HepG2 (cell line): ENCODE measurements around the gene GPR55. TPM values are rescaled to one million over a fixed set of nuclear protein-coding genes. Genes with fewer than 3 reads are reported as not detected.

Experiments
- ATAC-seq: fragments of 200-7000 bp; cut with Tn5 transposase; 3 replicates; pipeline ENCODE4 v1.9.1; 2020; ENCODE audit warnings: mild to moderate bottlenecking, moderate library complexity
- BruUV-seq: library from RNA; stranded (reverse); fragments of 400-500 nt; replicated peaks from 2 replicates; lab custom pipeline; 2021; lab: Mats Ljungman, UMichigan
- CTCF ChIA-PET: fragments of 300-600 bp; formaldehyde crosslinking; extraction: SDS; loops from one replicate; lab custom pipeline; 2021; ENCODE audit warnings: low total read pairs, inconsistent platforms, low intra/inter-chr PET ratio; lab: Yijun Ruan, JAX
- POLR2A ChIA-PET: fragments of 350-600 bp; sonication (Branson Sonifier 250); formaldehyde crosslinking; loops from one replicate; lab custom pipeline; 2020; ENCODE audit warnings: antibody characterized with exemption, inconsistent platforms; lab: Yijun Ruan, JAX
- DNase-seq: peaks from one replicate; pipeline ENCODE4 v3.0.0-alpha.2; 2015; ENCODE audit warnings: low spot score
- FAIRE-seq: peaks from 3 replicates; lab custom pipeline; 2011; peaks lifted over from hg19 to GRCh38; lab: Jason Lieb, UNC
- H2AFZ ChIP-seq: one replicate; pipeline ENCODE4 v1.6.1; 2011; ENCODE audit warnings: low read length, inconsistent platforms
- H3K27ac ChIP-seq: fragments of 300-600 bp; 3 replicates; pipeline ENCODE4 v1.8.0; 2011; ENCODE audit warnings: mixed run types, mild to moderate bottlenecking, mixed read lengths, low read length, inconsistent platforms; ENCODE audit not compliant: insufficient read depth; ENCODE audit errors: extremely low read length
- H3K27me3 ChIP-seq, 2 experiments: fragments of 200-600 bp in 1 of 2; 2 replicates in 1 of 2; 3 replicates in 1 of 2; pipeline versions ENCODE4 v1.6.0 to v1.8.0; 2011; ENCODE audit warnings: low read length in 2 of 2, mild to moderate bottlenecking in 2 of 2, moderate library complexity in 2 of 2, inconsistent platforms in 1 of 2; ENCODE audit not compliant: insufficient read depth in 2 of 2, control insufficient read depth in 1 of 2
- H3K36me3 ChIP-seq, 2 experiments: fragments of 200-600 bp in 1 of 2; replicated peaks in 1 of 2; 2 replicates in 1 of 2; 3 replicates in 1 of 2; pipeline versions ENCODE4 v1.5.1 to v1.8.0; 2011; ENCODE audit warnings: low read length in 2 of 2, inconsistent platforms in 1 of 2; ENCODE audit not compliant: insufficient read depth in 2 of 2, control insufficient read depth in 1 of 2
- H3K4me1 ChIP-seq: 2 replicates; pipeline ENCODE4 v1.5.1; 2012; ENCODE audit warnings: low read length, inconsistent platforms; ENCODE audit not compliant: insufficient read depth
- H3K4me2 ChIP-seq: 2 replicates; pipeline ENCODE4 v1.6.0; 2011; ENCODE audit warnings: low read depth, low read length, inconsistent platforms
- H3K4me3 ChIP-seq, 3 experiments: fragments of 200-600 bp in 1 of 3; sonication (generic), shearing (Covaris generic) in 1 of 3; replicated peaks in 1 of 3; 2 replicates each; pipeline ENCODE4 v1.5.1; 2011 to 2016; ENCODE audit warnings: low read length in 3 of 3, inconsistent platforms in 2 of 3, low read depth in 2 of 3, mild to moderate bottlenecking in 2 of 3, control low read depth in 1 of 3, mixed read lengths in 1 of 3; ENCODE audit not compliant: insufficient read depth in 1 of 3
- H3K79me2 ChIP-seq: one replicate; pipeline ENCODE4 v1.6.1; 2011; ENCODE audit warnings: low read length, inconsistent platforms; ENCODE audit not compliant: insufficient read depth
- H3K9ac ChIP-seq: 2 replicates; pipeline ENCODE4 v1.6.0; 2011; ENCODE audit warnings: mild to moderate bottlenecking, low read depth, low read length, inconsistent platforms; ENCODE audit not compliant: insufficient read depth
- H3K9me3 ChIP-seq: 2 replicates; pipeline ENCODE4 v1.5.1; 2012; ENCODE audit warnings: mild to moderate bottlenecking, low read length
- H4K20me1 ChIP-seq: 2 replicates; pipeline ENCODE4 v1.6.0; 2011; ENCODE audit warnings: inconsistent platforms, mild to moderate bottlenecking, low read length, moderate library complexity; ENCODE audit not compliant: insufficient read depth
- EZH2 ChIP-seq: conservative IDR thresholded peaks from 2 replicates; pipeline ENCODE4 v1.6.1; 2012; ENCODE audit warnings: mild to moderate bottlenecking, low read depth, low read length, moderate library complexity
- KDM2A ChIP-seq: sonication (generic); formaldehyde crosslinking; IDR thresholded peaks from 2 replicates; pipeline ENCODE4 v1.4.0; 2020; ENCODE audit warnings: low read depth, missing genetic modification reagents, borderline replicate concordance
- NFRKB ChIP-seq: fragments of 450-650 bp; IDR thresholded peaks from 2 replicates; pipeline ENCODE4 v1.6.1; 2017
- PHF5A ChIP-seq: IDR thresholded peaks from one replicate; pipeline ENCODE4 v1.6.1; 2018; ENCODE audit warnings: low read depth, missing genetic modification reagents; ENCODE audit not compliant: unreplicated experiment
- ZBTB8A ChIP-seq: sonication (generic); formaldehyde crosslinking; IDR thresholded peaks from 2 replicates; pipeline ENCODE4 v1.4.0; 2020; ENCODE audit warnings: mild to moderate bottlenecking, low read depth, missing genetic modification reagents, borderline replicate concordance
- ZIK1 ChIP-seq: sonication (generic); formaldehyde crosslinking; IDR thresholded peaks from 2 replicates; pipeline ENCODE4 v1.5.0; 2020; ENCODE audit warnings: mild to moderate bottlenecking, low read depth, missing genetic modification reagents, borderline replicate concordance
- ZNF772 ChIP-seq: sonication (generic); formaldehyde crosslinking; IDR thresholded peaks from 2 replicates; pipeline ENCODE4 v1.5.0; 2020; ENCODE audit warnings: mild to moderate bottlenecking, missing genetic modification reagents
- WGBS: methylation state at CpG from one replicate; pipeline ENCODE4 v1.1.6; 2017; ENCODE audit warnings: low lambda C conversion rate; 5-methylcytosine and 5-hydroxymethylcytosine counted together
- in situ Hi-C: cut with HindIII; loops from 2 replicates; pipeline ENCODE4 v1.10.0; 2017; ENCODE audit warnings: low pct_unique_long_range_greater_than_20kb; ENCODE audit not compliant: extremely low pct_ligation_motif_present
- intact Hi-C: fragments of 100-400 bp; cut with micrococcal nuclease; formaldehyde crosslinking; loops from one replicate; pipeline ENCODE4 v1.10.0; 2022; ENCODE audit not compliant: unreplicated experiment
- polyA plus RNA-seq, 8 experiments: library from polyadenylated mRNA; depleted of rRNA in 3 of 8; stranded (reverse) in 7 of 8; unstranded in 1 of 8; fragments of >200 nt; fragmentation: Illumina TruSeq in 4 of 8; extraction: Trizol in 4 of 8; gene quantifications; 2 replicates each; pipeline versions ENCODE4 v1.2.1 to v1.2.3, GENCODE V29; 2011 to 2016; ENCODE audit warnings: low read depth in 4 of 8, missing spikeins in 1 of 8, mixed read lengths in 1 of 8; ENCODE audit not compliant: insufficient read depth in 1 of 8
- total RNA-seq, 5 experiments: library from RNA; depleted of rRNA; stranded (reverse); fragments of >200 nt; fragmentation: Illumina TruSeq; extraction: Trizol; gene quantifications; 2 replicates each; pipeline ENCODE4 v1.2.3, GENCODE V29; 2016; ENCODE audit warnings: low read depth in 1 of 5

GPR55 gene
- total and polyA plus RNA-seq, 2 of the 13 experiments (the other 11 are each of a cell fraction or from before 2014, with no cell fraction given) = not detected

GRCh38 chr2:230891509-230891908 is 33.5 kb downstream of the GPR55 start:
- Histone ChIP-seq H3K9me3 (no peaks in the 10 kb centered on the region), H3K27ac (no peak overlapping the region), H3K4me1 (no peaks in the 10 kb centered on the region), H2AFZ (no peak overlapping the region)
- FAIRE-seq = no peak
- TF ChIP-seq EZH2 (no peak), ZNF772 (CRISPR knock-in tag) (no peak), NFRKB (no peak), ZIK1 (CRISPR knock-in tag) (no peak)
- TF ChIP-seq, all 625 proteins: peak for 0
- DNase-seq (no peak), ATAC-seq (no peak)
- 8% methylated on average over 3 of the region's 6 CpGs for WGBS
- Histone ChIP-seq H3K27me3 (peaks cover 5 to 65% of the 10 kb centered on the region in 2 experiments; a peak in 4 of 5 replicates), H4K20me1 (no peaks in the 10 kb centered on the region), H3K4me3 (no peak overlapping the region), H3K79me2 (no peaks in the 10 kb centered on the region), H3K36me3 (no peaks in the 10 kb centered on the region), H3K9ac (no peak overlapping the region), H3K4me2 (no peak overlapping the region)
- in situ Hi-C loops = no loop called here
- intact Hi-C loops = no loop called here
- BruUV-seq = no TSS peak
- POLR2A ChIA-PET = no interaction called here
- CTCF ChIA-PET = no interaction called here

GRCh38 chr2:230891064-230891463 is 34.0 kb downstream of the GPR55 start:
- BruUV-seq = no TSS peak
- DNase-seq = no peak

More at GRCh38 chr2:230891064-230891463, 34.0 kb downstream of the GPR55 start:
- Histone ChIP-seq H3K4me3 (no peak overlapping the region), H3K9ac (no peak overlapping the region), H3K27ac (no peak overlapping the region), H3K27me3 (peaks cover 5 to 64% of the 10 kb centered on the region in 2 experiments; a peak in 4 of 5 replicates), H3K79me2 (no peaks in the 10 kb centered on the region), H3K36me3 (no peaks in the 10 kb centered on the region), H3K4me1 (no peaks in the 10 kb centered on the region), H3K4me2 (no peak overlapping the region), H4K20me1 (no peaks in the 10 kb centered on the region), H3K9me3 (no peaks in the 10 kb centered on the region), H2AFZ (no peak overlapping the region)
- WGBS = 7% methylated on average over 5 of the region's 5 CpGs
- TF ChIP-seq PHF5A (CRISPR knock-in tag) = no peak
- TF ChIP-seq KDM2A = no peak
- TF ChIP-seq ZBTB8A (CRISPR knock-in tag) = no peak
- FAIRE-seq = no peak
- no peak for ATAC-seq
- in situ Hi-C loops (no loop called here), intact Hi-C loops (no loop called here)
- ChIA-PET POLR2A (no interaction called here), CTCF (no interaction called here)
